Measurements from ENCODE around the gene FBXL17.

The FBXL17 gene

GRCh38 chr5:107887166-107887943 is 494.5 kb downstream of the FBXL17 start:
- DNase-seq = no peak

- DNase-seq = no peak
Measured at GRCh38 chr5:107885601-107886000, 496.3 kb downstream of the FBXL17 start.

- DNase-seq = no peak
Measured at GRCh38 chr5:107884871-107885270, 497.0 kb downstream of the FBXL17 start.

GRCh38 chr5:107878661-107879060 is 503.2 kb downstream of the FBXL17 start:
- no peak for DNase-seq

- DNase-seq = no peak
Measured at GRCh38 chr5:107876906-107877305, 505.0 kb downstream of the FBXL17 start.

- DNase-seq = no peak
Measured at GRCh38 chr5:107876261-107876660, 505.6 kb downstream of the FBXL17 start.

GRCh38 chr5:107875833-107876232 is 506.1 kb downstream of the FBXL17 start:
- DNase-seq = no peak

- DNase-seq = no peak
Measured at GRCh38 chr5:107874795-107875194, 507.1 kb downstream of the FBXL17 start.

GRCh38 chr5:107873877-107874276 is 508.0 kb downstream of the FBXL17 start:
- DNase-seq = no peak

GRCh38 chr5:107871023-107871422 is 510.9 kb downstream of the FBXL17 start:
- DNase-seq = no peak

- DNase-seq = no peak
Measured at GRCh38 chr5:107869438-107870115, 512.3 kb downstream of the FBXL17 start.

- no peak for DNase-seq
Measured at GRCh38 chr5:107868650-107869409, 513.1 kb downstream of the FBXL17 start.

- DNase-seq = no peak
Measured at GRCh38 chr5:107867266-107867665, 514.6 kb downstream of the FBXL17 start.

GRCh38 chr5:107864793-107865192 is 517.1 kb downstream of the FBXL17 start:
- DNase-seq = no peak

GRCh38 chr5:107863125-107863524 is 518.8 kb downstream of the FBXL17 start:
- no peak for DNase-seq

- DNase-seq = no peak
Measured at GRCh38 chr5:107861565-107861964, 520.3 kb downstream of the FBXL17 start.

- no peak for DNase-seq
Measured at GRCh38 chr5:107860044-107860443, 521.9 kb downstream of the FBXL17 start.

- no peak for DNase-seq
Measured at GRCh38 chr5:107858788-107859187, 523.1 kb downstream of the FBXL17 start.

- DNase-seq = no peak
Measured at GRCh38 chr5:107858324-107858723, 523.6 kb downstream of the FBXL17 start.

GRCh38 chr5:107857785-107858184 is 524.1 kb downstream of the FBXL17 start:
- no peak for DNase-seq

- no peak for DNase-seq
Measured at GRCh38 chr5:107855171-107855570, 526.7 kb downstream of the FBXL17 start.

GRCh38 chr5:107853696-107854095 is 528.2 kb downstream of the FBXL17 start:
- DNase-seq = no peak

GRCh38 chr5:107853031-107853430 is 528.9 kb downstream of the FBXL17 start:
- no peak for DNase-seq

GRCh38 chr5:107849118-107849517 is 532.8 kb downstream of the FBXL17 start:
- no peak for DNase-seq
